Transverse colon (tissue), 4 donors: ENCODE data around the gene HSD17B2.

ENCODE experiments used
- EP300 ChIP-seq: sonication (generic); formaldehyde crosslinking; IDR thresholded peaks from one replicate; pipeline ENCODE4 v1.6.1; 2017; ENCODE audit warnings: antibody characterized with exemption, low read depth
- POLR2A ChIP-seq: fragments of 450-650 bp; IDR thresholded peaks from one replicate; pipeline ENCODE4 v1.6.1; 2016; ENCODE audit warnings: antibody characterized with exemption, mild to moderate bottlenecking, moderate library complexity
- POLR2AphosphoS5 ChIP-seq, 3 donors: sonication (generic); formaldehyde crosslinking; IDR thresholded peaks; one replicate each; pipeline ENCODE4 v1.6.1; 2016; ENCODE audit warnings: antibody characterized with exemption in 3 of 3
- TF ChIP-seq, protein P1 (sequence below), 5 experiments: fragments of 200-600 bp in 3 of 5; fragments of 450-650 bp in 2 of 5; sonication (generic) in 3 of 5; IDR thresholded peaks; 1 replicate in 2 of 5; 2 replicates in 3 of 5; pipeline ENCODE4 v1.5.1; 2016 to 2017; ENCODE audit warnings: antibody characterized with exemption in 5 of 5, inconsistent platforms in 3 of 5, mild to moderate bottlenecking in 2 of 5, moderate library complexity in 1 of 5

DNA sequence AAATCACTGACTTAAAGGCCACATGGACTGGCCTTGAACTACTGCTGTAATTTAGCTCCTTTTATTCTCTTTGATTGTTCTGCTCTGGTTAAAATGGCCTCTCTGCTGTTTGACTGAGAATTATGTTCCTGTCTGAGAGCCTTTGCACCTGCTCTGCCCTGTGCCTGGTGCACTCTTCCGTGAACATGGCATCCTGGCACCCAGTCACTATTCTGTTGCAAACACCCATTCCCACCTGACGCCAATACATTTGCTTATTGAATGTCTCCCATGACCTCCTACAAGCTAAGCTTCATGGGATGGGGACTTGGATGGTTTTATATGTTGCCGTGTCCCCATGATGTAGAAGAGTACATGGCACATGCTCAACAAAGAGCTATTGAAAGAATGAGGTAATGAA, 20.1 kb downstream of the HSD17B2 start:
- TF ChIP-seq, protein P1, sequence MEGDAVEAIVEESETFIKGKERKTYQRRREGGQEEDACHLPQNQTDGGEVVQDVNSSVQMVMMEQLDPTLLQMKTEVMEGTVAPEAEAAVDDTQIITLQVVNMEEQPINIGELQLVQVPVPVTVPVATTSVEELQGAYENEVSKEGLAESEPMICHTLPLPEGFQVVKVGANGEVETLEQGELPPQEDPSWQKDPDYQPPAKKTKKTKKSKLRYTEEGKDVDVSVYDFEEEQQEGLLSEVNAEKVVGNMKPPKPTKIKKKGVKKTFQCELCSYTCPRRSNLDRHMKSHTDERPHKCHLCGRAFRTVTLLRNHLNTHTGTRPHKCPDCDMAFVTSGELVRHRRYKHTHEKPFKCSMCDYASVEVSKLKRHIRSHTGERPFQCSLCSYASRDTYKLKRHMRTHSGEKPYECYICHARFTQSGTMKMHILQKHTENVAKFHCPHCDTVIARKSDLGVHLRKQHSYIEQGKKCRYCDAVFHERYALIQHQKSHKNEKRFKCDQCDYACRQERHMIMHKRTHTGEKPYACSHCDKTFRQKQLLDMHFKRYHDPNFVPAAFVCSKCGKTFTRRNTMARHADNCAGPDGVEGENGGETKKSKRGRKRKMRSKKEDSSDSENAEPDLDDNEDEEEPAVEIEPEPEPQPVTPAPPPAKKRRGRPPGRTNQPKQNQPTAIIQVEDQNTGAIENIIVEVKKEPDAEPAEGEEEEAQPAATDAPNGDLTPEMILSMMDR (IDR thresholded peaks at IDR 0.05) = no peak
- no peak for TF ChIP-seq POLR2A
- TF ChIP-seq POLR2AphosphoS5 (IDR thresholded peaks at IDR 0.05) = no peak
- no peak for TF ChIP-seq EP300
